ENCODE data around the gene GLCE.

GLCE gene

GRCh38 chr15:69222002-69222474 lies 61.6 kb downstream of the GLCE start:
- no peak for TF ChIP-seq CTCF (IDR thresholded peaks at IDR 0.05; ENCODE audit: extremely low read depth, insufficient read depth, missing control alignments)
- in situ Hi-C loops (cut with MboI; ENCODE audit: low pct_unique_long_range_greater_than_20kb, low sequenced_read_pairs, unreplicated experiment) = no loop called here
- DNase-seq (ENCODE audit: low spot score) = no peak

- no peak for TF ChIP-seq CTCF (IDR thresholded peaks at IDR 0.05; ENCODE audit: extremely low read depth, insufficient read depth, missing control alignments)
- DNase-seq (ENCODE audit: low spot score) = no peak
- in situ Hi-C loops (cut with MboI; ENCODE audit: low pct_unique_long_range_greater_than_20kb, low sequenced_read_pairs, unreplicated experiment) = no loop called here
Measured at GRCh38 chr15:69223083-69223813, 62.8 kb downstream of the GLCE start.

- in situ Hi-C loops (cut with MboI; ENCODE audit: low pct_unique_long_range_greater_than_20kb, low sequenced_read_pairs, unreplicated experiment) = no loop called here
- no peak for DNase-seq (ENCODE audit: low spot score)
- TF ChIP-seq CTCF (IDR thresholded peaks at IDR 0.05; ENCODE audit: extremely low read depth, insufficient read depth, missing control alignments) = no peak
Measured at GRCh38 chr15:69224383-69224782, 63.9 kb downstream of the GLCE start.

- no peak for DNase-seq (ENCODE audit: low spot score)
- in situ Hi-C loops (cut with MboI; ENCODE audit: low pct_unique_long_range_greater_than_20kb, low sequenced_read_pairs, unreplicated experiment) = no loop called here
Measured at GRCh38 chr15:69225355-69226022, 65.1 kb downstream of the GLCE start.

GRCh38 chr15:69226023-69226355 lies 65.6 kb downstream of the GLCE start:
- no peak for DNase-seq (ENCODE audit: low spot score)
- in situ Hi-C loops (cut with MboI; ENCODE audit: low pct_unique_long_range_greater_than_20kb, low sequenced_read_pairs, unreplicated experiment) = no loop called here
- no peak for TF ChIP-seq CTCF (IDR thresholded peaks at IDR 0.05; ENCODE audit: extremely low read depth, insufficient read depth, missing control alignments)

More at GRCh38 chr15:69225355-69226022, 65.1 kb downstream of the GLCE start:
- peak; percentile 17 for TF ChIP-seq CTCF (IDR thresholded peaks at IDR 0.05; ENCODE audit: extremely low read depth, insufficient read depth, missing control alignments)

GRCh38 chr15:69232144-69232543 lies 71.7 kb downstream of the GLCE start:
- no peak for DNase-seq (ENCODE audit: low spot score)
- no peak for TF ChIP-seq CTCF (IDR thresholded peaks at IDR 0.05; ENCODE audit: extremely low read depth, insufficient read depth, missing control alignments)
- in situ Hi-C loops (cut with MboI; ENCODE audit: low pct_unique_long_range_greater_than_20kb, low sequenced_read_pairs, unreplicated experiment) = no loop called here

Data from GM13977 (cell line).